Immature natural killer cell (primary cell): ENCODE measurements around the gene GALNT17. TPM values are rescaled to one million over a fixed set of nuclear protein-coding genes. Genes with fewer than 3 reads are reported as not detected.
"Not testable (repeated sequence)": the region's sequence is repeated elsewhere in the genome, so short reads cannot be mapped to it uniquely, and the experiment has no call there.

Experiments used
- DNase-seq, 3 donors: peaks; one replicate each; pipeline ENCODE4 v3.0.0; 2022; ENCODE audit warnings: mixed read lengths in 1 of 3
- H3K27ac Mint-ChIP-seq, 6 donors: one replicate each; pipeline ENCODE4 v1.8.0; 2020; ENCODE audit warnings: mixed read lengths in 6 of 6, mild to moderate bottlenecking in 5 of 6, inconsistent platforms in 4 of 6, moderate library complexity in 3 of 6
- H3K27me3 Mint-ChIP-seq, 3 donors: one replicate each; pipeline ENCODE4 v1.8.0; 2020 to 2021; ENCODE audit warnings: low read depth in 3 of 3, mild to moderate bottlenecking in 3 of 3, mixed read lengths in 3 of 3, moderate library complexity in 3 of 3, inconsistent platforms in 1 of 3
- H3K36me3 Mint-ChIP-seq, 3 donors: one replicate each; pipeline ENCODE4 v1.8.0; 2020; ENCODE audit warnings: mixed read lengths in 3 of 3, inconsistent platforms in 2 of 3, mild to moderate bottlenecking in 2 of 3
- H3K4me1 Mint-ChIP-seq, 2 donors: one replicate each; pipeline ENCODE4 v1.8.0; 2020; ENCODE audit warnings: inconsistent platforms in 2 of 2, mild to moderate bottlenecking in 2 of 2, mixed read lengths in 2 of 2, moderate library complexity in 1 of 2
- H3K4me3 Mint-ChIP-seq, 5 donors: one replicate each; pipeline ENCODE4 v1.8.0; 2020; ENCODE audit warnings: mild to moderate bottlenecking in 5 of 5, mixed read lengths in 5 of 5, inconsistent platforms in 3 of 5, moderate library complexity in 3 of 5
- H3K9me3 Mint-ChIP-seq, 6 donors: one replicate each; pipeline ENCODE4 v1.8.0; 2020; ENCODE audit warnings: mild to moderate bottlenecking in 6 of 6, mixed read lengths in 6 of 6, inconsistent platforms in 4 of 6, moderate library complexity in 3 of 6
- polyA plus RNA-seq, 3 donors: library from polyadenylated mRNA; unstranded; fragments of 300-500 nt; fragmentation: Illumina TruSeq; gene quantifications; one replicate each; pipeline ENCODE4 v1.2.3, GENCODE V29; 2021

GALNT17 gene
- polyA plus RNA-seq, 3 donors from 2014 or later, result not detected

DNA sequence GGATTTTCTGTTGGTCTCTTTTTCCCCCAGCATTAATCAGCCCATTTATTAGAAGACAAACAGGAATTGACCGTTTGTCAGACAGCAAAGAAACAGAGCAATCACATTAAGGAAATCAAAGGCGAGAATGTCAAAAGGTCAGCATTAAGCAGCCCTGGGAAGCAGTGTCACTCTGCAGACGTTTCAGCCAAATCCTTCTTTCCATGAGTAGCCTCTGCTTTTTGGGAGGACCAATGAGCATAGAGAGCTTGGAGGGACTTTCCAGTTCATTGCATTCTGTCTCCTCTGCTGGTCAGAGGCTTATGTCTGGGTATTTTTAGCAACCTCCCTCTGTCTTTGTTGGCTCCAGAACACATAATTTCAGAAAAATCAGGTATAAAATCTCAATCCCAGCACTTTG is 481.4 kb downstream of the GALNT17 start:
- H3K27me3 Mint-ChIP-seq, result no peaks in the 10 kb centered on the region
- H3K9me3 Mint-ChIP-seq, result peaks cover 0 to 10% (median 4%) of the 10 kb centered on the region in 6 donors
- no peak for DNase-seq
- H3K27ac Mint-ChIP-seq, result no peak overlapping the region
- H3K36me3 Mint-ChIP-seq, result no peaks in the 10 kb centered on the region
- no peak overlapping the region for H3K4me3 Mint-ChIP-seq
- no peaks in the 10 kb centered on the region for H3K4me1 Mint-ChIP-seq

DNA sequence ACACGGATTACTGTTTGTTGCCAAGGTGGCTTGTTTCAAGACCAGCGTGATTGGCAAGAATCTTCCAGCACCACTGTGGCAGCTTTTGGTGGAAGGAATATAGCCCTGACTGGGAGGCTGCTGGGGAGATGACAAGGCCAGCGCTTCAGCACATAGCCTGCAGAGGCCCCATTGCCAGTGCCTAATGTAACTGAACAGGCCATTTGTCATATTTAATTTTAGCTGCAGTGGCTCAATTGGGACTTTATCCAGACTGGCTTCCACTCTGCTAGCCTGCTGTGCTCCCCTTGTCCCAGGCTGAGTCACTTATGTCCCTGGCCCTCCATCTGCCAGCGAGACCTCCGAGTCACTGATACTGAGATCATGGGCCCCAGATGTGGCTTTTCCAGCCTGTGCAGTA is 483.1 kb downstream of the GALNT17 start:
- no peak overlapping the region for H3K27ac Mint-ChIP-seq
- H3K27me3 Mint-ChIP-seq, result peaks cover 0 to 2% (median 1%) of the 10 kb centered on the region in 3 donors
- H3K4me3 Mint-ChIP-seq, result no peak overlapping the region
- no peaks in the 10 kb centered on the region for H3K36me3 Mint-ChIP-seq
- peaks cover 0 to 11% (median 7%) of the 10 kb centered on the region in 6 donors for H3K9me3 Mint-ChIP-seq
- no peaks in the 10 kb centered on the region for H3K4me1 Mint-ChIP-seq
- no peak for DNase-seq

DNA sequence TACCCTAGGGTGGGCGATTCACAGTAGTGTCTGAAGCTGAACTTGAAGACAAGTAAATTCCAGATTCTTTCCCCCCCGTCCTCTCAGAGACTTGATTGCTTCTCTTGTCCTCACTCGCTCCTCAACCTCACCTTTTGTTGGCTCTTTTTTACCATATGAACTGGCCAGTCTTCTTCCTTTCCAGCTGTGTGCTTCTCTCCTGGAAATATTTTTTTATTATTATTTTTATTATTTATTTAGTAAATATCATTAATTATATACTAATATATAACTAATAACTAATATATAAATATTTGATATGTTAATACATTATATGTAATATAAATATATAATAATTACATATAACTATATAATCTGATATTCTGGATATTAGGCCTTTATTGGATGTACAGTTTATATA is 484.3 kb downstream of the GALNT17 start:
- Mint-ChIP-seq H3K36me3 (no peaks in the 10 kb centered on the region), H3K4me3 (no peak overlapping the region), H3K4me1 (no peaks in the 10 kb centered on the region), H3K27ac (no peak overlapping the region), H3K9me3 (peaks cover 2 to 12% (median 6%) of the 10 kb centered on the region in 6 donors), H3K27me3 (peaks cover 0 to 3% (median 1%) of the 10 kb centered on the region in 3 donors)
- DNase-seq, result no peak

DNA sequence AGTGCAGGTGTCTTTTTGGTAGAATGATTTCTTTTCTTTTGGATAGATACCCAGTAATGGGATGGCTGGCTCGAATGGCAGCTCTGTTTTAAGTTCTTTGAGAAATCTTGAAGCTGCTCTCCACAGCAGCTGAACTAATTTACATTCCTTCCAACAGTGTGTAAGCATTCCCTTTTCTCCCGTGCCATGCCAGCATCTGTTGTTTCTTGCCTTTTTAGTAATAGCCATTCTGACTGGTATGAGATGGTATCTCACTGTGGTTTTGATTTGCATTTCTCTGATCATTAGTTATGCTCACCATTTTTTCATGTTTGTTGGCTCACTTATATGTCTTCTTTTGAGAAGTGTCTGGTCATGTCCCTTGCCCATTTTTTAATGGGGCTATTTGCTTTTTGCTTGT is 486.3 kb downstream of the GALNT17 start:
- no peaks in the 10 kb centered on the region for H3K4me1 Mint-ChIP-seq
- peaks cover 3 to 10% (median 5%) of the 10 kb centered on the region in 6 donors for H3K9me3 Mint-ChIP-seq
- no peak for DNase-seq
- H3K27ac Mint-ChIP-seq, result no peak overlapping the region
- H3K27me3 Mint-ChIP-seq, result peaks cover 0 to 3% (median 1%) of the 10 kb centered on the region in 3 donors
- no peaks in the 10 kb centered on the region for H3K36me3 Mint-ChIP-seq
- no peak overlapping the region for H3K4me3 Mint-ChIP-seq

- no peaks in the 10 kb centered on the region for H3K27me3 Mint-ChIP-seq
- H3K9me3 Mint-ChIP-seq, result peaks cover 2 to 5% (median 4%) of the 10 kb centered on the region in 6 donors
- no peak for DNase-seq
- no peaks in the 10 kb centered on the region for H3K4me1 Mint-ChIP-seq
- no peak overlapping the region for H3K4me3 Mint-ChIP-seq
- H3K27ac Mint-ChIP-seq, result no peak overlapping the region
- H3K36me3 Mint-ChIP-seq, result no peaks in the 10 kb centered on the region
Measured at GRCh38 chr7:71625545-71625944, 493.6 kb downstream of the GALNT17 start.

GRCh38 chr7:71626206-71626605 is 494.3 kb downstream of the GALNT17 start:
- H3K4me1 Mint-ChIP-seq, result no peaks in the 10 kb centered on the region
- peaks cover 0 to under 1% (median 0%) of the 10 kb centered on the region in 3 donors for H3K27me3 Mint-ChIP-seq
- peaks cover 2 to 6% (median 5%) of the 10 kb centered on the region in 6 donors for H3K9me3 Mint-ChIP-seq
- no peaks in the 10 kb centered on the region for H3K36me3 Mint-ChIP-seq
- DNase-seq, result no peak
- H3K4me3 Mint-ChIP-seq, result no peak overlapping the region
- no peak overlapping the region for H3K27ac Mint-ChIP-seq

DNA sequence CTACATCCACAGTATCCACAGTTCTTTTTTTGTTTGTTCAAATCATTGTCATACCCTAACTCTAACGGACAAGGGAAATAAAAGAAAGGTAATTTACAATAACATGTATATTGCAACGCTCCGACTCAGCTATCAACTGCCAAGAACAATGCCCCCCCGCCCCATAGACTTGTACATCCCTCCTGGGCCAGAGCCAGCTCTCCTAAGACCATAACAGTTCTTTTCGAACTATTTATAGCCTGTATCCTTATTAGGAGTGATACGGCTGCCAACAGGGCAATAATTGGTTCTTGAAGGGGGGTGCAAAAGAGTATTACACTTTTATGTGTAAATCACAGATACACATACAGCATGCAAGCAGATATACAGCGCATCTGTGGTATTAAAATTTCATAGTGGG is 495.7 kb downstream of the GALNT17 start:
- Mint-ChIP-seq H3K27me3 (peaks cover 0 to 4% (median 0%) of the 10 kb centered on the region in 3 donors), H3K36me3 (no peaks in the 10 kb centered on the region), H3K4me1 (no peaks in the 10 kb centered on the region), H3K4me3 (no peak overlapping the region), H3K27ac (no peak overlapping the region), H3K9me3 (peaks cover 2 to 7% (median 5%) of the 10 kb centered on the region in 6 donors)
- DNase-seq, result no peak

DNA sequence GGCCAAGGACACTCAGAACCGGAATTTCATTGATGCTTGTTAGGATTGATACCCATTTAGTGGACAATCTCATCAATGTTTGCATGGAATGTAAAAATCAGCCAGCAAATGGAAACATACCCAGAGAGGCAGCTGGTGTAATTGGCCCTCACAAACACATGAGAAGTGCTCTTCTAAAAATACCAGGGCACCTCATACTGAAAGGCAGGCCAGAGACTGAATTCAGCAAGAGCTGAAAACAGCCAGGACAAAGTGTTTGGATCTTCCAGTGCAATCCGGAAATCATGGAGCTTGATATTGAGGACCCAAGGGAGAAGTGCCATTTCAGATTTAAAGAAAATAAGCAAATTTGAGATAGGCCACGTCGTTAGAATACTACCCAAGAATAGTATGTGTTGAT is 498.6 kb downstream of the GALNT17 start:
- DNase-seq, result no peak
- Mint-ChIP-seq H3K27me3 (peaks cover 0 to 4% (median 0%) of the 10 kb centered on the region in 3 donors), H3K36me3 (no peaks in the 10 kb centered on the region), H3K4me3 (no peak overlapping the region), H3K4me1 (no peaks in the 10 kb centered on the region), H3K27ac (no peak overlapping the region), H3K9me3 (peaks cover 2 to 12% (median 5%) of the 10 kb centered on the region in 6 donors)

DNA sequence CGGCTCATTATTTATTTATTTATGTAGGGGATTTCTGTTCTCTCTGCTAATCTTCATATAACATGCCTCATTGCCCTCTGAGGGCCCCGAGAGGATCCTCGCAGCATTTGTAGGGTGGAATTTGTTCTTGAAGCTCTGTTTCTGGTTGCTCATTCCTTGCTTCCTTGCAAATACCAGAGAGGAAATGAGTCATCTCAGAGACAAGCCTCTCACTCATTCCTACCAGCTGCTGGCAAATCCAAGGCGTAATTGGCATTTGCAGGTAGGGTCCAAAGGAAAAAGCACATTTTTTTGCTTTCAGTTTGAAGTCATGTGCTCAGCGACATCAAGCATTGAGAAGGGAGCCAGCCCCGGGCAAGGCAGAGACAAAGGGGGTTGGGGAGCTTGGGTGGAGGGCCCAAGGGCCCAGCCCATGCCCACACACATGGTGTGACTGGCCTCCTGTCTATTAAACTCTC is 501.6 kb downstream of the GALNT17 start:
- no peak overlapping the region for H3K4me3 Mint-ChIP-seq
- no peak for DNase-seq
- peaks cover 2 to 16% (median 5%) of the 10 kb centered on the region in 6 donors for H3K9me3 Mint-ChIP-seq
- no peaks in the 10 kb centered on the region for H3K36me3 Mint-ChIP-seq
- no peaks in the 10 kb centered on the region for H3K4me1 Mint-ChIP-seq
- peaks cover 0 to 4% (median 3%) of the 10 kb centered on the region in 3 donors for H3K27me3 Mint-ChIP-seq
- H3K27ac Mint-ChIP-seq, result no peak overlapping the region

- H3K4me1 Mint-ChIP-seq, H3K27ac Mint-ChIP-seq, H3K4me3 Mint-ChIP-seq, H3K36me3 Mint-ChIP-seq, DNase-seq, H3K27me3 Mint-ChIP-seq: not testable (repeated sequence)
- peaks cover 1 to 16% (median 4%) of the 10 kb centered on the region in 6 donors for H3K9me3 Mint-ChIP-seq
Measured at GRCh38 chr7:71635849-71636248, 503.9 kb downstream of the GALNT17 start.

GRCh38 chr7:71636329-71636728 is 504.4 kb downstream of the GALNT17 start:
- Mint-ChIP-seq H3K4me3 (no peak overlapping the region), H3K4me1 (no peaks in the 10 kb centered on the region), H3K36me3 (no peaks in the 10 kb centered on the region), H3K9me3 (peaks cover 0 to 16% (median 4%) of the 10 kb centered on the region in 6 donors), H3K27ac (no peak overlapping the region), H3K27me3 (peaks cover 0 to 3% (median 2%) of the 10 kb centered on the region in 3 donors)
- DNase-seq, result no peak

- Mint-ChIP-seq H3K36me3 (no peaks in the 10 kb centered on the region), H3K4me3 (no peak overlapping the region), H3K27me3 (peaks cover 0 to 3% (median 0%) of the 10 kb centered on the region in 3 donors), H3K9me3 (peaks cover 0 to 12% (median 2%) of the 10 kb centered on the region in 6 donors), H3K4me1 (no peaks in the 10 kb centered on the region), H3K27ac (no peak overlapping the region)
- no peak for DNase-seq
Measured at GRCh38 chr7:71637578-71637977, 505.6 kb downstream of the GALNT17 start.

DNA sequence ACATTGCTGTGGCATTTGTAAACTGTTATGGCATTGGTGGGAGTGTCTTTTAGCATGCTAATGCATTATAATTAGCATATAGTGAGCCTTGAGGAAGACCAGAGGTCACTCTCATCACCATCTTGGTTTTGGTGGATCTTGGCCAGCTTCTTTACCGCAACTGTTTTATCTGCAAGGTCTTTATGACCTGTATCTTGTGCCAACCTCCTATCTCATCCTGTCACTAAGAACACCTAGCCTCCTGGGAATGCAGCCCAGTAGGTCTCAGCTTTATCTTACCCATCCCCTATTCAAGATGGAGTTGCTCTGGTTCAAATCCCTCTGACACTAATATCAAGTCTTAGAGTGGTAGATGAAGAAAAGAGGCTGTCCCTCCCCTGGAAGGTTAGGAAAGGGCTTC is 506.2 kb downstream of the GALNT17 start:
- no peaks in the 10 kb centered on the region for H3K4me1 Mint-ChIP-seq
- no peak overlapping the region for H3K27ac Mint-ChIP-seq
- DNase-seq, result no peak
- H3K27me3 Mint-ChIP-seq, result peaks cover 0 to 3% (median 0%) of the 10 kb centered on the region in 3 donors
- H3K4me3 Mint-ChIP-seq, result no peak overlapping the region
- no peaks in the 10 kb centered on the region for H3K36me3 Mint-ChIP-seq
- H3K9me3 Mint-ChIP-seq, result peaks cover 0 to 14% (median 2%) of the 10 kb centered on the region in 6 donors

- Mint-ChIP-seq H3K27me3 (peaks cover 0 to 3% (median 0%) of the 10 kb centered on the region in 3 donors), H3K9me3 (peaks cover 0 to 10% (median 1%) of the 10 kb centered on the region in 6 donors), H3K36me3 (no peaks in the 10 kb centered on the region), H3K4me3 (no peak overlapping the region), H3K27ac (no peak overlapping the region), H3K4me1 (no peaks in the 10 kb centered on the region)
- DNase-seq, result no peak
Measured at GRCh38 chr7:71639382-71640085, 507.6 kb downstream of the GALNT17 start.

- not testable (repeated sequence) for H3K4me3 Mint-ChIP-seq, H3K4me1 Mint-ChIP-seq, H3K36me3 Mint-ChIP-seq, DNase-seq, H3K27me3 Mint-ChIP-seq, H3K27ac Mint-ChIP-seq
- peaks cover 2 to 16% (median 6%) of the 10 kb centered on the region in 6 donors for H3K9me3 Mint-ChIP-seq
Measured at GRCh38 chr7:71643031-71643430, 511.1 kb downstream of the GALNT17 start.
